Left lung (tissue), 14 donors: ENCODE measurements around the gene TPTE. TPM values are rescaled to one million over a fixed set of nuclear protein-coding genes. Genes with fewer than 3 reads are reported as not detected.
"Not testable (repeated sequence)": the region's sequence is repeated elsewhere in the genome, so short reads cannot be mapped to it uniquely, and the experiment has no call there.

Experiments
- ATAC-seq: fragments of 200-7000 bp; cut with Tn5 transposase; one replicate; pipeline ENCODE4 v1.9.1; 2020; ENCODE audit warnings: moderate library complexity
- DNase-seq, 4 donors: peaks; one replicate each; pipeline ENCODE4 v3.0.0-alpha.2; 2013 to 2020
- H3K27ac ChIP-seq, 2 donors: fragments of 200-600 bp; sonication (generic) in 1 of 2; one replicate each; pipeline versions ENCODE4 v1.5.0 to v1.8.0; 2020 to 2021
- H3K27me3 ChIP-seq, 2 donors: fragments of 200-600 bp; sonication (generic) in 1 of 2; one replicate each; pipeline versions ENCODE4 v1.5.0 to v1.8.0; 2020 to 2021
- H3K36me3 ChIP-seq, 2 donors: fragments of 200-600 bp; sonication (generic) in 1 of 2; one replicate each; pipeline versions ENCODE4 v1.5.0 to v1.8.0; 2020 to 2021
- H3K4me1 ChIP-seq, 2 donors: fragments of 200-600 bp; one replicate each; pipeline ENCODE4 v1.8.0; 2021
- H3K4me3 ChIP-seq, 2 donors: fragments of 200-600 bp; sonication (generic) in 1 of 2; one replicate each; pipeline versions ENCODE4 v1.5.0 to v1.8.0; 2020 to 2021; ENCODE audit warnings: mild to moderate bottlenecking in 1 of 2
- H3K9me3 ChIP-seq, 2 donors: fragments of 200-600 bp; sonication (generic) in 1 of 2; one replicate each; pipeline versions ENCODE4 v1.5.0 to v1.8.0; 2020 to 2021
- intact Hi-C, 2 donors: fragments of 100-400 bp; cut with DNase I; formaldehyde crosslinking; loops; one replicate each; pipeline versions ENCODE4 v1.11.2 to v1.14.2; 2022
- long read RNA-seq, 12 donors: library from polyadenylated mRNA in 2 of 12; unstranded in 2 of 12; transcript quantifications; one replicate each; pipeline ENCODE4 v2.0.0 and lab custom pipeline, GENCODE V29; 2019 to 2026
- polyA plus RNA-seq, 6 donors: library from polyadenylated mRNA; unstranded; fragments of 120-200 nt; gene quantifications; one replicate each; pipeline ENCODE4 v1.2.1, GENCODE V29; 2013; ENCODE audit not compliant: insufficient read length in 6 of 6
- total RNA-seq, 2 donors: library from RNA; stranded (reverse); fragmentation: NEBNext Ultra II Directional; extraction: Animal tissue kit (Norgen Biotek cat#: 25700); gene quantifications; one replicate each; pipeline ENCODE4 v1.2.1, GENCODE V29; 2021
- TF ChIP-seq, protein P1 (sequence below), 2 donors: fragments of 200-600 bp; sonication (generic) in 1 of 2; IDR thresholded peaks; one replicate each; pipeline versions ENCODE4 v1.5.0 to v1.8.0; 2021; ENCODE audit warnings: antibody characterized with exemption in 2 of 2
- donor health status: DM: no; HTN: yes; CAD: no.
- donor health status: DM: no; HTN: no; CAD: no.

Gene TPTE
- not detected for total RNA-seq
- polyA plus RNA-seq = under 1 TPM in 2 of 6 donors, not detected in 4; 0.07 to 0.10 TPM
- long read RNA-seq, donor 1 = 0 reads
- long read RNA-seq, donor 2 = 0 reads
- long read RNA-seq, donor 3 = 0 reads
- long read RNA-seq, donor 4 = 0 reads
- long read RNA-seq, donor 5 = 0 reads
- long read RNA-seq, donor 6 = 0 reads
- long read RNA-seq, donor 7 = 0 reads
- long read RNA-seq, donor 8 = 0 reads
- long read RNA-seq, donor 9 = 0 reads
- long read RNA-seq, donor 10 = 0 reads
- long read RNA-seq, donor 11 = 0 reads
- long read RNA-seq, donor 12 = 0 reads

DNA sequence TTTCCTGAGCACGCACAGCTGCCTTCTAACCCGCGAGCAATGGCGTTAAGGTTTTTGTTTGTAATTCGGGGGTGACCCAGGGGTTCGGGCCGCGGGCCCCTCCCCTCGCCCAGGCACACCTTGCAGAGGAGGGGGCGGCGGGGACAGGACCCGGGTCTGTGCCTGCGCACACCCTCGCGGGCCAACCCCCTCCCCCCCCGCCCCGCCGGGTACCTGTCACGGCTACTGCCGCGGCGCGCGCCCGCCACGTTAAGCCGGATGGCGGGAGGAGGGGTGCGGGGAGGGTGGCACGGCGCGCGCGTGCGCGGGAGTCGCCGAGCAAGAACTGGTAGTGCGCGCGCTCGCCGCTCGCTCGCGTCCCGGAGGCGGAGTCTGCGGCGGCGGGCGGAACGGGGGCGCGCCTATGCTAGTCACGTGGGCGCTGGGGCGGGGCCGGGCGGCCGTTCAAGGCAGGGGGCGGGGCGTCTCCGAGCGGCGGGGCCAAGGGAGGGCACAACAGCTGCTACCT lies at the start of gene TPTE:
TPTE (plus strand) TSS at position 493 of the 508 bp plus-strand sequence. CDS start 17,141 bp downstream, outside the sequence.
- Histone ChIP-seq H3K27ac (no peak within 1 kb of the TSS), H3K27me3 (no peaks in the 10 kb centered on the region), H3K9me3 (peaks cover 0 to 75% of the 10 kb centered on the region in 2 donors), H3K4me3 (no peak within 1 kb of the TSS), H3K36me3 (no peaks in the 10 kb centered on the region), H3K4me1 (no peaks in the 10 kb centered on the region)
- DNase-seq (peak in 1 of 4 donors; percentile 82), ATAC-seq (no peak)
- intact Hi-C loops = no loop called here
- TF ChIP-seq, protein P1, sequence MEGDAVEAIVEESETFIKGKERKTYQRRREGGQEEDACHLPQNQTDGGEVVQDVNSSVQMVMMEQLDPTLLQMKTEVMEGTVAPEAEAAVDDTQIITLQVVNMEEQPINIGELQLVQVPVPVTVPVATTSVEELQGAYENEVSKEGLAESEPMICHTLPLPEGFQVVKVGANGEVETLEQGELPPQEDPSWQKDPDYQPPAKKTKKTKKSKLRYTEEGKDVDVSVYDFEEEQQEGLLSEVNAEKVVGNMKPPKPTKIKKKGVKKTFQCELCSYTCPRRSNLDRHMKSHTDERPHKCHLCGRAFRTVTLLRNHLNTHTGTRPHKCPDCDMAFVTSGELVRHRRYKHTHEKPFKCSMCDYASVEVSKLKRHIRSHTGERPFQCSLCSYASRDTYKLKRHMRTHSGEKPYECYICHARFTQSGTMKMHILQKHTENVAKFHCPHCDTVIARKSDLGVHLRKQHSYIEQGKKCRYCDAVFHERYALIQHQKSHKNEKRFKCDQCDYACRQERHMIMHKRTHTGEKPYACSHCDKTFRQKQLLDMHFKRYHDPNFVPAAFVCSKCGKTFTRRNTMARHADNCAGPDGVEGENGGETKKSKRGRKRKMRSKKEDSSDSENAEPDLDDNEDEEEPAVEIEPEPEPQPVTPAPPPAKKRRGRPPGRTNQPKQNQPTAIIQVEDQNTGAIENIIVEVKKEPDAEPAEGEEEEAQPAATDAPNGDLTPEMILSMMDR (IDR thresholded peaks at IDR 0.05) = no peak

DNA sequence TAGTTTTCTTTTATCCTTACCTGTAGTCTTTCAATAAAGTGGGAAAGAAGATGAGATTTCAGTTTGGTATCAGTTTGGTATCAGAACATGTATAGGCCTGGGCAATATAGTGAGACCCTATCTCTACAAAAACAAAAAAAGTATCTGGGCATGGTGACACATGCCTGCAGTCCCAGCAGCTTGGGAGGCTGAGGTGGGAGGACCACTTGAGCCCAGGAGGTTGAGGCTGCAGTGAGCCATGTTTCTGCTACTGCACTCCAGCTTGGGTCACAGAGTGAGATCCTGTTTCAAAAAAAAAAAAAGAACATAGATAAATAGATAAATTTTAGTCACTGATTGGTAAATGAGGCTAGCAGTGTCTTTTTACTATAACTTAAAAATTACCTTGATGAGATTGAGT lies 49.4 kb upstream of the TPTE start:
- H3K36me3 ChIP-seq, H3K27me3 ChIP-seq, H3K4me3 ChIP-seq, ATAC-seq, DNase-seq, H3K27ac ChIP-seq, intact Hi-C loops, H3K4me1 ChIP-seq: not testable (repeated sequence)
- peaks cover 0 to 20% of the 10 kb centered on the region in 2 donors for H3K9me3 ChIP-seq

DNA sequence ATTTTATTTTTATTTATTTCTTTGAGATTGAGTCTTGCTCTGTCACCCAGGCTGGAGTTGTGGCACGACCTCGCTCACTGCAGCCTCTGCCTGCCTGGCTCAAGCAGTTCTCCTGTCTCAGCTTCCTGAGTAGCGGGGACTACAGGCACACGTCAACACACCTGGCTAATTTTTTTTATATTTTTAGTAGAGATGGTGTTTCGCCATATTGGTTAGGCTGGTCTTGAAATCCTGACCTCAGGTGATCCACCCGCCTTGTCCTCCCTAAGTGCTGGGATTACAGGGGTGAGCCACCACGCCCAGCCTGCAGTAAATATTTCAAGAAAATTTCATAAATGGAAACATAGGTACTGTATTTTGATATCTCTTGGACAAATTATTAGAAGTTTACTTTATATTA lies 43.6 kb upstream of the TPTE start:
- H3K27ac ChIP-seq, H3K27me3 ChIP-seq, H3K36me3 ChIP-seq, ATAC-seq, H3K4me3 ChIP-seq, H3K4me1 ChIP-seq, intact Hi-C loops: not testable (repeated sequence)
- H3K9me3 ChIP-seq = peaks cover 0 to 24% of the 10 kb centered on the region in 2 donors
- peak in 1 of 4 donors; percentile 73 for DNase-seq

DNA sequence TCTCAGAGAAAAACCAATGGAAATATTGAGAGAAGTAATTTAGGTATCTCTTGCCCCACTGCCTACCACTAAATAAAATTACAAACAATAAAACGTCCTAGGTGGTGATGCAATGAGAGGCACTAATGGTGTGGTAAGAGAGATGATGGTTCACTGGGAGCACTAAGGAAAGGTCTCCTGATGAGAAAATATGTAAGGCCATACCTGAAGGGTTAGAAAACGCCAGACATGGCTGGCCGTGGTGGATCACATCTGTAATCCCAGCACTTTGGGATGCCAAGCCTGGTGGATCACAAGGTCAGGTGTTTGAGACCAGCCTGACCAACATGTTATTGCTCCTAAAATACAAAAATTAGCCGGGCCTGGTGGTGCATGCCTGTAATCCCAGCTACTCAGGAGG lies 41.5 kb upstream of the TPTE start:
- peak in 1 of 4 donors; percentile 33 for DNase-seq
- H3K4me3 ChIP-seq, H3K36me3 ChIP-seq, ATAC-seq, H3K4me1 ChIP-seq, intact Hi-C loops, H3K27me3 ChIP-seq, H3K27ac ChIP-seq: not testable (repeated sequence)
- peaks cover 0 to 27% of the 10 kb centered on the region in 2 donors for H3K9me3 ChIP-seq

DNA sequence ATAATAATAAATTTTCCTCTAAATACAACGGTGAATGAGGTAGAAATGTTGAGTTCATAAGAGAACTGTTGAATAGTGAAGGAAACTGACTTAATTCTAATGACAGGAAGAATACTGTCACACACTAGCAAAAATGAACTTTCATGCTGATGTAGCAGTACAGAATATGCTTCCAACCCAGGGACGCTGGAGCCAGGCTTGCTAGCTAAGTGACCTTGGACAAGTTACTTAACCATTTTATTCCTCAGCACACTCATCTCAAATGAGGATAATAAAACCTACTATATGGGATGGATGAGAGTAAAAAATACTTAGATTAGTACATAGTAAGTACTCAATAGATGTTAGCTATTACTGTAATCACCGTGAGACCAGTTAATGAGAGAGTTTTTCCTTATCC lies 36.5 kb upstream of the TPTE start:
- ATAC-seq, H3K27me3 ChIP-seq, H3K36me3 ChIP-seq, H3K27ac ChIP-seq, intact Hi-C loops, H3K4me1 ChIP-seq, H3K4me3 ChIP-seq: not testable (repeated sequence)
- peaks cover 0 to 28% of the 10 kb centered on the region in 2 donors for H3K9me3 ChIP-seq
- peak in 1 of 4 donors; percentile 24 for DNase-seq

DNA sequence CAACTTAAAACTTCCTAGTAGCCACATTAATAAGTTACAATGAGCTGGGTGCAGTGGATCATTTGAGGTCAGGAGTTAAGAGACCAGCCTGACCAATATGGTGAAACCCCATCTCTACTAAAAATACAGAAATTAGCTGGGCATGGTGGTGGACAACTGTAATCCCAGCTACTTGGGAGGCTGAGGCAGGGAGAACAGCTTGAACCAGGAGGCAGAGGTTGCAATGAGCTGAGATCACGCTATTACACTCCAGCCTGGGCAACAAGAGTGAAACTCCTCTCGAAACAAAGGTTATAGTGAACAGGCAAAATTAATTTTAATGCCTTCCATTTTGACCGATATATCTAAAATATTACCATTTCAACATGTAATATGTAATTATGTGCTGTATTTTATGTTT lies 30.9 kb upstream of the TPTE start:
- H3K9me3 ChIP-seq = peaks cover 0 to 18% of the 10 kb centered on the region in 2 donors
- H3K27me3 ChIP-seq, H3K36me3 ChIP-seq, H3K4me1 ChIP-seq, H3K4me3 ChIP-seq, H3K27ac ChIP-seq, intact Hi-C loops, DNase-seq, ATAC-seq: not testable (repeated sequence)

DNA sequence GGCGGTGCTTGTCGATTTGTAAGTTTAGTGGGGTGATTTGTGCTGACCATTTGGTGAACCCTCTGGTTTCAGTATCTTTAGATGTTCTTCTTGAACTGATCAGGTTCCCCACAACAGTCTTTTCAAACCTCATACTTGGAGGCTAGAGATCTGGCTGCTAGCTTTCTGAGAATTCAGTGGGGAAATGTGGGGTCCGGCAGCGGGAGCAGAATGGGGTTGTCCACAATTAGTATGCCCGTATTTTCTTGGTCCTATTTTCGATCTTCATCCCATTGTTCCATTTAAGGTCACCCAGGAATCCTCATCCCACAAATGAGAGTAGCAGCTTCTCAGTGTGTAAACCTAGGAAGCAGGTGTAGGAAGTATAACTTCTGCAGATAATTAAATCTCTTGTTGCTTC lies 10.3 kb upstream of the TPTE start:
- H3K27me3 ChIP-seq = no peaks in the 10 kb centered on the region
- H3K27ac ChIP-seq = no peak overlapping the region
- DNase-seq (no peak), ATAC-seq (no peak)
- TF ChIP-seq, protein P1 (IDR thresholded peaks at IDR 0.05) = no peak
- H3K4me3 ChIP-seq = no peak overlapping the region
- H3K36me3 ChIP-seq = no peaks in the 10 kb centered on the region
- H3K4me1 ChIP-seq = no peaks in the 10 kb centered on the region
- H3K9me3 ChIP-seq = peaks cover 0 to 22% of the 10 kb centered on the region in 2 donors
- intact Hi-C loops = no loop called here

DNA sequence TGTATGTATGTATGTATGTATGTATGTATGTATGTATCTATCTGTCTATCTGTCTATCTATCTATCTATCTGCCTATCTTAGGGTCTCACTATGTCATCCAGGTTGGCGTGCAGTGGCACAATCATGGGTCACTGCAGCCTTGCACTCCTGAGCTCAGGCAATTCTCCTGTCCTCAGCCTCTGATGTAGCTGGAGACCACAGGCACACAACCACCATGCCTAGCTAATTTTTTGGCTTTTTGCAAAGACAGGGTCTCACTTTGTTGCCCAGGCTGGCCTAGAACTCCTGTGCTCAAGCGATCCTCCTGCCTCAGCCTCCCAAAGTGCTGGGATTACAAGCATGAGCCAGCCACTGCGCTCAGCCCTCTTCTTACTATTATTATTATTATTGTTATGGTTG lies 4.5 kb upstream of the TPTE start:
- H3K27me3 ChIP-seq, H3K27ac ChIP-seq, intact Hi-C loops, H3K4me3 ChIP-seq, H3K36me3 ChIP-seq, ATAC-seq, H3K4me1 ChIP-seq: not testable (repeated sequence)
- DNase-seq = peak in 1 of 4 donors; percentile 37
- H3K9me3 ChIP-seq = peaks cover 0 to 58% of the 10 kb centered on the region in 2 donors

DNA sequence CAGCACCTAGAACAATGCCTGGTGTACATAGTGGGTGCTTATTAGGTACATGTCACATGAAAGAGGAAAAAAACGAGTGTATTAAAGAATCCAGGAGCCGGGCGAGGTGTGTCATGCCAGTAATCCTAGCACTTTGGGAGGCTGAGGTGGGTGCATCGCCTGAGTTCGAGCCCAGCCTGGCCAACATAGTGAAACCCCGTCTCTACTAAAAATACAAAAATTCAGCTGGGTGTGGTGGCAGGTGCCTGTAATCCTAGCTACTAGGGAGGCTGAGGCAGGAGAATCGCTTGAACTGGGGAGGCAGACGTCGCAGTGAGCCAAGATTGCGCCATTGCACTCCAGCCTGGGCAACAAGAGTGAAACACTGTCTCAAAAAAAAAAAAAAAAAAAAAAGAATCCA lies 3.5 kb upstream of the TPTE start:
- H3K4me1 ChIP-seq, intact Hi-C loops, H3K27ac ChIP-seq, H3K4me3 ChIP-seq, H3K27me3 ChIP-seq, ATAC-seq, H3K36me3 ChIP-seq: not testable (repeated sequence)
- H3K9me3 ChIP-seq = peaks cover 0 to 58% of the 10 kb centered on the region in 2 donors
- DNase-seq = peak in 1 of 4 donors; percentile 38

DNA sequence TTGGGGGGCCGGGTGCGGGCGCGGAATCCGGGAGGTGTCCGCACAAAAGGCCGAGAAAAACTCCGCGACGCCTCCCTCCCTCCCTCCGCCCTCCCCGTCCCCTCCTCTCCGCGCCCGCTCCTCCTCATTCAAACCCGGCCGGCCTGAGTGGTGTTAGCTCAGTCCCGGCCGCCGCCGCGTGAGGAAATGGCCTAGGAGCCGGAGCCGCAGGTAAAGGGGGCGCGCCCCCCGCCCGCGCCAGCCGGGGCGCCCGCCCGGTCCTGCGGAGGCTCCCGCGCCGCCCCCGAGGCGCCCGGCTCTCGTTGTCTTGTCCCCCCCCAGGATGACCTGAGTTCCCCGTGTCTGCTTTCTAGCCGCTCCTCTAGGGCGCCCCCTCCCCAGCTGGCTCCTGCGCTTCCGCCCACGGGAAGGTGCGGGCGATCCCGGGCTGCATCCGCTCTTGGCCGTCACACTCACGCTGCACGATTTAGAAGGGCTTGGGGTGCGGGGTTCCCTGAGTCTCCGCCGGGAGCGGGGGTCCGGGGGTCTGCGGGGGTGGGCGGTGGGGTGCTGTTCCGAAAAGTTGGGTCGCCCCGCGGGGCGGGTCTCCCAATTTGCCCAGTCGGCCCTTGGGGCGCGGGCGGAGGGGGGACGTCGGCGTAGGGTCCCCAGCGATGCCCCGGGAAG lies 585 bp downstream of the TPTE start:
- DNase-seq (peak in 1 of 4 donors; percentile 78), ATAC-seq (peak; percentile 22)
- H3K4me1 ChIP-seq, intact Hi-C loops, H3K27ac ChIP-seq, H3K27me3 ChIP-seq, H3K36me3 ChIP-seq, H3K4me3 ChIP-seq: not testable (repeated sequence)
- peaks cover 0 to 74% of the 10 kb centered on the region in 2 donors for H3K9me3 ChIP-seq
